Measurements from ENCODE around the gene RAD51D.

- TF ChIP-seq, protein P1, sequence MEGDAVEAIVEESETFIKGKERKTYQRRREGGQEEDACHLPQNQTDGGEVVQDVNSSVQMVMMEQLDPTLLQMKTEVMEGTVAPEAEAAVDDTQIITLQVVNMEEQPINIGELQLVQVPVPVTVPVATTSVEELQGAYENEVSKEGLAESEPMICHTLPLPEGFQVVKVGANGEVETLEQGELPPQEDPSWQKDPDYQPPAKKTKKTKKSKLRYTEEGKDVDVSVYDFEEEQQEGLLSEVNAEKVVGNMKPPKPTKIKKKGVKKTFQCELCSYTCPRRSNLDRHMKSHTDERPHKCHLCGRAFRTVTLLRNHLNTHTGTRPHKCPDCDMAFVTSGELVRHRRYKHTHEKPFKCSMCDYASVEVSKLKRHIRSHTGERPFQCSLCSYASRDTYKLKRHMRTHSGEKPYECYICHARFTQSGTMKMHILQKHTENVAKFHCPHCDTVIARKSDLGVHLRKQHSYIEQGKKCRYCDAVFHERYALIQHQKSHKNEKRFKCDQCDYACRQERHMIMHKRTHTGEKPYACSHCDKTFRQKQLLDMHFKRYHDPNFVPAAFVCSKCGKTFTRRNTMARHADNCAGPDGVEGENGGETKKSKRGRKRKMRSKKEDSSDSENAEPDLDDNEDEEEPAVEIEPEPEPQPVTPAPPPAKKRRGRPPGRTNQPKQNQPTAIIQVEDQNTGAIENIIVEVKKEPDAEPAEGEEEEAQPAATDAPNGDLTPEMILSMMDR (IDR thresholded peaks at IDR 0.05), result no peak
- TF ChIP-seq POLR2A (IDR thresholded peaks at IDR 0.05), result no peak
Measured at GRCh38 chr17:35132099-35132498, 12.4 kb upstream of the RAD51D start.

Data from heart left ventricle (tissue), 13 donors.